Neural cell (in vitro differentiated cells): ENCODE measurements around the gene PDE4D.

Experiments
- CTCF ChIP-seq: fragments of 450-650 bp; IDR thresholded peaks from 2 replicates; pipeline ENCODE4 v1.5.1; 2014; ENCODE audit warnings: antibody characterized with exemption, mild to moderate bottlenecking, moderate library complexity; ENCODE audit not compliant: poor library complexity, severe bottlenecking
- EP300 ChIP-seq: fragments of 450-650 bp; conservative IDR thresholded peaks from 2 replicates; pipeline ENCODE4 v1.6.1; 2014; ENCODE audit warnings: antibody characterized with exemption, mild to moderate bottlenecking, moderate library complexity; ENCODE audit not compliant: poor library complexity, severe bottlenecking
- EZH2 ChIP-seq: fragments of 200-600, 300-800 bp; shearing (Covaris generic), sonication (generic); IDR thresholded peaks from 2 replicates; pipeline ENCODE4 v1.6.1; 2014; ENCODE audit warnings: antibody characterized with exemption, low read length, borderline replicate concordance, mild to moderate bottlenecking; ENCODE audit not compliant: insufficient read depth, poor library complexity, severe bottlenecking
- POLR2AphosphoS5 ChIP-seq: IDR thresholded peaks from 2 replicates; pipeline ENCODE4 v1.6.1; 2012
- RAD21 ChIP-seq: fragments of 450-650 bp; conservative IDR thresholded peaks from 2 replicates; pipeline ENCODE4 v1.6.1; 2014; ENCODE audit warnings: antibody characterized with exemption, mild to moderate bottlenecking, moderate library complexity
- REST ChIP-seq: IDR thresholded peaks from 2 replicates; pipeline ENCODE4 v1.6.1; 2012; ENCODE audit warnings: borderline replicate concordance
- SMC3 ChIP-seq: fragments of 450-650 bp; conservative IDR thresholded peaks from 2 replicates; pipeline ENCODE4 v1.6.1; 2014; ENCODE audit warnings: antibody characterized with exemption, mild to moderate bottlenecking, moderate library complexity; ENCODE audit not compliant: poor library complexity
- TAF1 ChIP-seq: IDR thresholded peaks from 2 replicates; pipeline ENCODE4 v1.6.1; 2012; ENCODE audit warnings: low read depth

- TF ChIP-seq CTCF: peak; percentile 32
- TF ChIP-seq EP300: peak; percentile 60
- TF ChIP-seq POLR2AphosphoS5: peak; percentile 59
- TF ChIP-seq TAF1: no peak
- TF ChIP-seq RAD21: peak; percentile 54
- TF ChIP-seq EZH2: no peak
- TF ChIP-seq SMC3: peak; percentile 45
- TF ChIP-seq REST: no peak
Measured at GRCh38 chr5:59051951-59052350, 841.6 kb downstream of the PDE4D start.
